Occipital lobe (tissue), 2 donors: ENCODE data around the gene RAB7B. TPM values are rescaled to one million over a fixed set of nuclear protein-coding genes. Genes with fewer than 3 reads are reported as not detected.

Experiments
- DNase-seq: peaks from one replicate; lab custom pipeline; 2025; lab: John Stamatoyannopoulos, UW
- total RNA-seq: library from RNA; depleted of rRNA; stranded (reverse); fragments of >200 nt; gene quantifications from one replicate; pipeline ENCODE4 v1.2.3, GENCODE V29; 2014

Gene RAB7B
- total RNA-seq, 1 donor from 2014 or later, result 0.78 TPM

GRCh38 chr1:205949753-205950152, 53.4 kb downstream of the RAB7B start:
- DNase-seq, result no peak

- DNase-seq, result no peak
Observed at GRCh38 chr1:205948886-205949285, 54.3 kb downstream of the RAB7B start.

- DNase-seq, result no peak
Observed at GRCh38 chr1:205948039-205948438, 55.2 kb downstream of the RAB7B start.

GRCh38 chr1:205947024-205947423, 56.2 kb downstream of the RAB7B start:
- DNase-seq, result no peak

- no peak for DNase-seq
Observed at GRCh38 chr1:205945069-205945468, 58.1 kb downstream of the RAB7B start.

- DNase-seq, result no peak
Observed at GRCh38 chr1:205944525-205944924, 58.7 kb downstream of the RAB7B start.

GRCh38 chr1:205943245-205943644, 60.0 kb downstream of the RAB7B start, which contains the start of gene SLC26A9:
Gene SLC26A9 (minus strand): TSS chr1:205943456. CDS start chr1:205935820, 7,636 bp downstream.
- DNase-seq, result no peak

- DNase-seq, result no peak
Observed at GRCh38 chr1:205942631-205943159, 60.5 kb downstream of the RAB7B start.

GRCh38 chr1:205940710-205941109, 62.5 kb downstream of the RAB7B start:
- no peak for DNase-seq

GRCh38 chr1:205939690-205940330, 63.4 kb downstream of the RAB7B start:
- no peak for DNase-seq

GRCh38 chr1:205938682-205939081, 64.5 kb downstream of the RAB7B start:
- DNase-seq, result no peak

GRCh38 chr1:205936846-205937586, 66.2 kb downstream of the RAB7B start:
- no peak for DNase-seq

- DNase-seq, result no peak
Observed at GRCh38 chr1:205936311-205936710, 66.9 kb downstream of the RAB7B start.

GRCh38 chr1:205935869-205936268, 67.3 kb downstream of the RAB7B start:
- DNase-seq, result no peak

GRCh38 chr1:205934788-205935187, 68.4 kb downstream of the RAB7B start:
- DNase-seq, result no peak

- no peak for DNase-seq
Observed at GRCh38 chr1:205933671-205934618, 69.2 kb downstream of the RAB7B start.

- DNase-seq, result no peak
Observed at GRCh38 chr1:205932776-205933175, 70.4 kb downstream of the RAB7B start.

- DNase-seq, result no peak
Observed at GRCh38 chr1:205930799-205931281, 72.4 kb downstream of the RAB7B start.

GRCh38 chr1:205930195-205930577, 73.0 kb downstream of the RAB7B start:
- no peak for DNase-seq

- no peak for DNase-seq
Observed at GRCh38 chr1:205929496-205930194, 73.5 kb downstream of the RAB7B start.

- DNase-seq, result peak; percentile 66
Observed at GRCh38 chr1:205928317-205928716, 74.9 kb downstream of the RAB7B start.
